IMR-90 (cell line): ENCODE measurements around the gene TST. TPM values are rescaled to one million over a fixed set of nuclear protein-coding genes. Genes with fewer than 3 reads are reported as not detected.

Experiments used
- ATAC-seq: fragments of 200-7000 bp; cut with Tn5 transposase; 2 replicates; pipeline ENCODE4 v1.9.1; 2020; ENCODE audit warnings: low read depth, mild to moderate bottlenecking, moderate library complexity
- BruUV-seq: library from RNA; stranded (reverse); fragments of 400-500 nt; replicated peaks from 2 replicates; lab custom pipeline; 2021; lab: Mats Ljungman, UMichigan
- CTCF ChIA-PET: fragments of 300-600 bp; formaldehyde crosslinking; extraction: SDS; loops from one replicate; lab custom pipeline; 2021; ENCODE audit warnings: antibody characterized with exemption; lab: Yijun Ruan, JAX
- POLR2A ChIA-PET: fragments of 300-600 bp; sonication (Branson Sonifier 250); formaldehyde crosslinking; loops from one replicate; lab custom pipeline; 2022; ENCODE audit warnings: antibody characterized with exemption; ENCODE audit not compliant: unreplicated experiment; lab: Charles Lee
- DNase-seq: peaks from one replicate; pipeline ENCODE4 v3.0.0; 2013
- H2AFZ ChIP-seq: replicated peaks from 2 replicates; pipeline ENCODE3; 2013; ENCODE audit warnings: low read length, mild to moderate bottlenecking; ENCODE audit not compliant: poor library complexity
- H2AK5ac ChIP-seq: 2 replicates; pipeline ENCODE4 v1.6.1; 2013; ENCODE audit warnings: low read depth, low read length, inconsistent platforms
- H2AK9ac ChIP-seq: replicated peaks from 2 replicates; pipeline ENCODE3; 2013; ENCODE audit warnings: mild to moderate bottlenecking, low read depth, low read length, moderate library complexity; ENCODE audit not compliant: poor library complexity
- H2BK120ac ChIP-seq: 2 replicates; pipeline ENCODE4 v1.6.1; 2013; ENCODE audit warnings: low read depth, low read length, inconsistent platforms
- H2BK15ac ChIP-seq: 3 replicates; pipeline ENCODE4 v1.6.1; 2013; ENCODE audit warnings: low read depth, low read length, inconsistent platforms
- H2BK20ac ChIP-seq: 2 replicates; pipeline ENCODE4 v1.6.1; 2013; ENCODE audit warnings: low read depth, mild to moderate bottlenecking, inconsistent platforms, low read length, moderate library complexity
- H2BK5ac ChIP-seq: 2 replicates; pipeline ENCODE4 v1.6.1; 2013; ENCODE audit warnings: mild to moderate bottlenecking, low read depth, low read length, inconsistent platforms; ENCODE audit not compliant: poor library complexity, severe bottlenecking
- H3K14ac ChIP-seq: replicated peaks from 2 replicates; pipeline ENCODE4 v1.6.1; 2013; ENCODE audit warnings: low read depth, low read length, inconsistent platforms
- H3K18ac ChIP-seq: 2 replicates; pipeline ENCODE4 v1.6.1; 2013; ENCODE audit warnings: low read depth, low read length, control low read depth
- H3K23ac ChIP-seq: 2 replicates; pipeline ENCODE4 v1.6.1; 2013; ENCODE audit warnings: low read depth, low read length, inconsistent platforms
- H3K27ac ChIP-seq: 2 replicates; pipeline ENCODE4 v1.5.1; 2013; ENCODE audit warnings: mild to moderate bottlenecking, control low read depth, low read length; ENCODE audit not compliant: insufficient read depth
- H3K27me3 ChIP-seq: 2 replicates; pipeline ENCODE4 v1.6.1; 2013; ENCODE audit warnings: low read length; ENCODE audit not compliant: control insufficient read depth, insufficient read depth
- H3K36me3 ChIP-seq: 2 replicates; pipeline ENCODE4 v1.6.1; 2013; ENCODE audit warnings: low read length, mixed read lengths; ENCODE audit not compliant: control insufficient read depth, insufficient read depth
- H3K4ac ChIP-seq: 2 replicates; pipeline ENCODE4 v1.6.1; 2013; ENCODE audit warnings: low read depth, low read length, inconsistent platforms
- H3K4me1 ChIP-seq: 2 replicates; pipeline ENCODE4 v1.6.1; 2013; ENCODE audit warnings: low read length, mixed read lengths; ENCODE audit not compliant: control insufficient read depth, insufficient read depth
- H3K4me2 ChIP-seq: 2 replicates; pipeline ENCODE4 v1.6.1; 2013; ENCODE audit warnings: low read depth, mild to moderate bottlenecking, control low read depth, low read length, moderate library complexity
- H3K4me3 ChIP-seq: 2 replicates; pipeline ENCODE4 v1.5.1; 2013; ENCODE audit warnings: low read depth, mild to moderate bottlenecking, control low read depth, low read length, moderate library complexity; ENCODE audit not compliant: insufficient read depth
- H3K56ac ChIP-seq: 2 replicates; pipeline ENCODE4 v1.6.1; 2013; ENCODE audit warnings: low read length, inconsistent platforms; ENCODE audit not compliant: insufficient read depth; ENCODE audit errors: extremely low read depth
- H3K79me1 ChIP-seq, 2 experiments: 2 replicates each; pipeline ENCODE4 v1.6.1; 2013; ENCODE audit warnings: low read length in 2 of 2, inconsistent platforms in 1 of 2, low read depth in 1 of 2
- H3K9ac ChIP-seq: 2 replicates; pipeline ENCODE4 v1.6.1; 2013; ENCODE audit warnings: low read depth, low read length, control low read depth
- H3K9me1 ChIP-seq: 2 replicates; pipeline ENCODE4 v1.6.1; 2013; ENCODE audit warnings: low read length, inconsistent platforms; ENCODE audit not compliant: insufficient read depth
- H3K9me3 ChIP-seq: 2 replicates; pipeline ENCODE4 v1.6.1; 2013; ENCODE audit warnings: low read length; ENCODE audit not compliant: control insufficient read depth, insufficient read depth
- H4K20me1 ChIP-seq: 2 replicates; pipeline ENCODE4 v1.6.1; 2013; ENCODE audit warnings: low read length, inconsistent platforms; ENCODE audit not compliant: insufficient read depth
- H4K5ac ChIP-seq: 2 replicates; pipeline ENCODE4 v1.6.1; 2013; ENCODE audit warnings: mild to moderate bottlenecking, low read depth, low read length, control low read depth
- H4K8ac ChIP-seq, 2 experiments: 2 replicates each; pipeline ENCODE4 v1.6.1; 2013; ENCODE audit warnings: low read depth in 2 of 2, low read length in 2 of 2, control low read depth in 1 of 2, inconsistent platforms in 1 of 2
- H4K91ac ChIP-seq: 2 replicates; pipeline ENCODE4 v1.6.1; 2013; ENCODE audit warnings: low read depth, low read length, inconsistent platforms; ENCODE audit not compliant: insufficient read depth
- BHLHE40 ChIP-seq: fragments of 150-350 bp; IDR thresholded peaks from 2 replicates; pipeline ENCODE4 v1.6.1; 2016; ENCODE audit warnings: mild to moderate bottlenecking, low read depth, low read length
- CEBPB ChIP-seq: IDR thresholded peaks from 2 replicates; pipeline ENCODE4 v1.6.1; 2012; ENCODE audit warnings: low read depth, low read length, improper control_type of control experiment
- CHD1 ChIP-seq: IDR thresholded peaks from 2 replicates; pipeline ENCODE4 v1.6.1; 2012; ENCODE audit warnings: low read depth, low read length, improper control_type of control experiment
- CTCF ChIP-seq: conservative IDR thresholded peaks from 2 replicates; pipeline ENCODE4 v1.5.1; 2012; ENCODE audit warnings: mild to moderate bottlenecking, low read depth, low read length, improper control_type of control experiment
- ELK1 ChIP-seq: fragments of 150-350 bp; IDR thresholded peaks from 2 replicates; pipeline ENCODE4 v1.6.1; 2016; ENCODE audit warnings: low read depth, mild to moderate bottlenecking, low read length, moderate library complexity, borderline replicate concordance
- FOS ChIP-seq: fragments of 150-350 bp; IDR thresholded peaks from 2 replicates; pipeline ENCODE4 v1.6.1; 2016; ENCODE audit warnings: low read depth, low read length
- MAFK ChIP-seq: IDR thresholded peaks from 2 replicates; pipeline ENCODE4 v1.6.1; 2012; ENCODE audit warnings: low read depth, low read length, improper control_type of control experiment
- MAZ ChIP-seq: IDR thresholded peaks from 2 replicates; pipeline ENCODE4 v1.6.1; 2012; ENCODE audit warnings: low read depth, mild to moderate bottlenecking, low read length, improper control_type of control experiment, moderate library complexity, borderline replicate concordance
- NFE2L2 ChIP-seq: fragments of 150-350 bp; IDR thresholded peaks from 2 replicates; pipeline ENCODE4 v1.6.1; 2016; ENCODE audit warnings: low read depth, mild to moderate bottlenecking, low read length
- POLR2A ChIP-seq: IDR thresholded peaks from 2 replicates; pipeline ENCODE4 v1.6.1; 2012; ENCODE audit warnings: mild to moderate bottlenecking, low read depth, low read length
- RAD21 ChIP-seq: IDR thresholded peaks from 2 replicates; pipeline ENCODE4 v1.6.1; 2012; ENCODE audit warnings: low read length, improper control_type of control experiment
- RCOR1 ChIP-seq: IDR thresholded peaks from 2 replicates; pipeline ENCODE4 v1.6.1; 2012; ENCODE audit warnings: mild to moderate bottlenecking, low read length, improper control_type of control experiment; ENCODE audit not compliant: insufficient replicate concordance
- RFX5 ChIP-seq: IDR thresholded peaks from 2 replicates; pipeline ENCODE4 v1.8.0; 2012; ENCODE audit warnings: low read depth, mild to moderate bottlenecking, low read length, moderate library complexity
- SMC3 ChIP-seq: fragments of 150-350 bp; IDR thresholded peaks from 2 replicates; pipeline ENCODE4 v1.6.1; 2016; ENCODE audit warnings: low read depth, mild to moderate bottlenecking, antibody characterized with exemption, low read length, moderate library complexity
- WGBS, 2 experiments: methylation state at CpG; one replicate each; pipeline versions ENCODE4 v1.1.5 to v1.1.7; 2013; ENCODE audit warnings: missing lambda C conversion rate in 2 of 2; ENCODE audit not compliant: insufficient read length in 1 of 2; ENCODE audit errors: extremely low coverage in 2 of 2; 5-methylcytosine and 5-hydroxymethylcytosine counted together
- dilution Hi-C: fragments of 300-500 bp; cut with HindIII; formaldehyde crosslinking; loops from one replicate; pipeline ENCODE4 v1.14.3; 2018; ENCODE audit warnings: low sequenced_read_pairs; ENCODE audit not compliant: unreplicated experiment
- in situ Hi-C: fragments of 300-500 bp; cut with MboI; formaldehyde crosslinking; loops from 3 replicates; pipeline ENCODE4 v1.14.3; 2019; ENCODE audit warnings: low sequenced_read_pairs, inconsistent platforms, mixed read lengths
- intact Hi-C: fragments of 100-400 bp; cut with micrococcal nuclease; formaldehyde crosslinking; loops from 2 replicates; pipeline ENCODE4 v1.10.0; 2022
- polyA plus RNA-seq, 3 experiments: library from polyadenylated mRNA; depleted of rRNA; stranded (reverse); fragments of >200 nt; gene quantifications; 2 replicates each; pipeline ENCODE4 v1.2.3, GENCODE V29; 2012; ENCODE audit warnings: low replicate concordance in 1 of 3
- total RNA-seq: library from RNA; depleted of rRNA; stranded (reverse); fragments of >200 nt; gene quantifications from 2 replicates; pipeline ENCODE4 v1.2.3, GENCODE V29; 2012
- TF ChIP-seq, protein P1 (sequence below): fragments of 150-350 bp; IDR thresholded peaks from 2 replicates; pipeline ENCODE4 v1.6.1; 2017; ENCODE audit warnings: mild to moderate bottlenecking, antibody characterized with exemption, low read length, low read depth

Gene TST
- total and polyA plus RNA-seq, 2 of the 4 experiments (the other 2 are of a cell fraction): 31.7 to 37.7 TPM

DNA sequence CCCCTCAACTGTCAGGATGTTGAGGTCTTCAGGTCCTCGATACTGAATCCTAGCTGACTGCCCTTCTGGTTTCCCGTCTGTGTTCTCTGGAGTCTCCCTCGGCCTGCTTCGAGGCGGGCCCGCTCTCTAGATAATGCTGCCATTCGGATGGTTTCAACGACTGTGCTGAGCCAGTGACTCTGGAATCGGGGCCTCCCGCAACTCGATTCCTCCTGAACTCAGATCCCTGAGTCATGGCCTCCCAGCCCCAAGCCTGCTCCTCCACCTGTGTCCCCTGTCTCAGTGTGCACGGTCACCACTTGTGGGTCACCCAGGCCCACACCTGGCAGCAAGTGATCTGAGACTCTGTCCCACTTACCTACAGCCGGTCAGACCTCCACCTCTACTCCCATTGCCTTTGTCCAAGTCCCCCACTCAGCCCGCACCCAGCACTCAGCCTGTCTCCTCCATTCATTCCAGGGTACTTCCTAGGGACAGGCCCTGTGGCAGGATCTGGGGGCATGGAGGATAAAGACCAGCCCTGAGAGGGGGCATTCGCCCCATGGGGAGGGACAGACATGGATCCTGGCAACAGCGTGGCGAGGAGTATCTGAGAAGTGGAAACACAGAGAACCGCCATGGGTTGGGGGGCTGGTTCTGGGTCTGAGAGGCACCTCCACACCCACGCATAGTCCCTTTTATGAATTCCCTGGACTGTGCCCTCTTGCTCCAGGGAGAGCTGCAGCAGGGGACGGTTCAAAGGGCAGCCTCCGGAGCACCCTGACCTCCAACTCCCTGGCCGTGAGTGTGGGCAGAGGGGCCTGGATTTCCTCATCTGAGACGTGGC is 14.6 kb upstream of the TST start:
- no peak overlapping the region for H3K56ac ChIP-seq
- dilution Hi-C loops (no loop called here), intact Hi-C loops (no loop called here), in situ Hi-C loops (no loop called here)
- no peak overlapping the region for H2AK5ac ChIP-seq
- H3K4me1 ChIP-seq: no peaks in the 10 kb centered on the region; the same call in 1 of the 2 replicates
- H4K20me1 ChIP-seq: no peaks in the 10 kb centered on the region
- no peak overlapping the region for H3K14ac ChIP-seq
- BruUV-seq: no TSS peak
- H2BK5ac ChIP-seq: no peak overlapping the region
- no peaks in the 10 kb centered on the region for H3K9me3 ChIP-seq
- POLR2A ChIA-PET: no interaction called here
- no peak overlapping the region for H2BK20ac ChIP-seq
- H4K8ac ChIP-seq: no peak overlapping the region
- peaks cover 13% of the 10 kb centered on the region for H3K36me3 ChIP-seq
- 89% methylated on average over 12 of the region's 23 CpGs; no CpG with 5 or more reads in 1 of the 2 experiments for WGBS, 2 experiments
- no peak overlapping the region for H2BK120ac ChIP-seq
- no peaks in the 10 kb centered on the region for H3K79me1 ChIP-seq
- H3K27me3 ChIP-seq: peaks cover 15% of the 10 kb centered on the region
- no peak overlapping the region for H2AFZ ChIP-seq
- DNase-seq (no peak), ATAC-seq (no peak)
- no peak overlapping the region for H3K23ac ChIP-seq
- no peak overlapping the region for H3K18ac ChIP-seq
- H3K9ac ChIP-seq: no peak overlapping the region
- H3K4me3 ChIP-seq: no peak overlapping the region
- no peaks in the 10 kb centered on the region for H3K9me1 ChIP-seq
- H2BK15ac ChIP-seq: no peak overlapping the region
- H2AK9ac ChIP-seq: no peak overlapping the region
- H3K27ac ChIP-seq: no peak overlapping the region
- H3K4me2 ChIP-seq: no peak overlapping the region
- no peak overlapping the region for H4K5ac ChIP-seq
- H4K91ac ChIP-seq: no peak overlapping the region
- CTCF ChIA-PET: interaction anchor here (1.0 kb wide), 1 partner anchor 13 kb away, joined by 5 read pairs; no protein-coding TSS in a partner anchor
- no peak overlapping the region for H3K4ac ChIP-seq
- TF ChIP-seq RCOR1: no peak
- TF ChIP-seq, protein P1, sequence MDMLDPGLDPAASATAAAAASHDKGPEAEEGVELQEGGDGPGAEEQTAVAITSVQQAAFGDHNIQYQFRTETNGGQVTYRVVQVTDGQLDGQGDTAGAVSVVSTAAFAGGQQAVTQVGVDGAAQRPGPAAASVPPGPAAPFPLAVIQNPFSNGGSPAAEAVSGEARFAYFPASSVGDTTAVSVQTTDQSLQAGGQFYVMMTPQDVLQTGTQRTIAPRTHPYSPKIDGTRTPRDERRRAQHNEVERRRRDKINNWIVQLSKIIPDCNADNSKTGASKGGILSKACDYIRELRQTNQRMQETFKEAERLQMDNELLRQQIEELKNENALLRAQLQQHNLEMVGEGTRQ: no peak
- TF ChIP-seq BHLHE40: no peak
- no peak for TF ChIP-seq RAD21
- no peak for TF ChIP-seq CHD1
- no peak for TF ChIP-seq NFE2L2
- TF ChIP-seq ELK1: no peak
- no peak for TF ChIP-seq CEBPB
- no peak for TF ChIP-seq FOS
- TF ChIP-seq RFX5: no peak
- TF ChIP-seq POLR2A: no peak
- no peak for TF ChIP-seq MAZ
- no peak for TF ChIP-seq SMC3
- TF ChIP-seq CTCF: no peak
- TF ChIP-seq MAFK: no peak
